Subcutaneous adipose tissue (tissue), 4 donors: ENCODE results near the gene DESI2. TPM values are rescaled to one million over a fixed set of nuclear protein-coding genes. Genes with fewer than 3 reads are reported as not detected.

Experiments
- CTCF ChIP-seq: fragments of 450-650 bp; IDR thresholded peaks from one replicate; pipeline ENCODE4 v1.5.1; 2016; ENCODE audit warnings: low read depth, mild to moderate bottlenecking, control low read depth, antibody characterized with exemption, moderate library complexity
- total RNA-seq, 4 donors: library from RNA; depleted of rRNA; stranded (reverse); fragments of >200 nt; gene quantifications; one replicate each; pipeline ENCODE4 v1.1.0, GENCODE V29; 2016

DESI2 gene
- total RNA-seq, 4 donors from 2014 or later, result 24.7 to 39.6 (median 29.7) TPM

- TF ChIP-seq CTCF, result no peak
Measured at GRCh38 chr1:244628789-244629188, 24.1 kb upstream of the DESI2 start.

- TF ChIP-seq CTCF, result no peak
Measured at GRCh38 chr1:244633140-244633539, 19.8 kb upstream of the DESI2 start.

GRCh38 chr1:244634546-244634945 is 18.4 kb upstream of the DESI2 start:
- TF ChIP-seq CTCF, result no peak

- no peak for TF ChIP-seq CTCF
Measured at GRCh38 chr1:244636488-244637259, 16.3 kb upstream of the DESI2 start.

- TF ChIP-seq CTCF, result no peak
Measured at GRCh38 chr1:244639561-244639960, 13.4 kb upstream of the DESI2 start.

- TF ChIP-seq CTCF, result no peak
Measured at GRCh38 chr1:244640917-244641316, 12.0 kb upstream of the DESI2 start.

- no peak for TF ChIP-seq CTCF
Measured at GRCh38 chr1:244642526-244642925, 10.4 kb upstream of the DESI2 start.
